Inflammatory macrophage treated with lipopolysaccharide for 4 hours (primary cell): ENCODE data around the gene CDC42BPG.
A peak's percentile ranks its signal among the peaks of the same experiment; 100 is the strongest.

Source experiments
- DNase-seq: peaks from one replicate; pipeline ENCODE4 v3.0.0-alpha.2; 2020

CDC42BPG gene

GRCh38 chr11:64844330-64845128 is at the start of gene CDC42BPG:
Gene CDC42BPG, minus strand, starts transcription at chr11:64844653. Its CDS starts 84 bp downstream, at chr11:64844569.
- DNase-seq, result peak; percentile 76

GRCh38 chr11:64893194-64894069 is 49.0 kb upstream of the CDC42BPG start:
- no peak for DNase-seq

- no peak for DNase-seq
Observed at GRCh38 chr11:64892838-64893193, 48.4 kb upstream of the CDC42BPG start.

- no peak for DNase-seq
Observed at GRCh38 chr11:64892411-64892831, 48.0 kb upstream of the CDC42BPG start.

- DNase-seq, result no peak
Observed at GRCh38 chr11:64891880-64892279, 47.4 kb upstream of the CDC42BPG start.

GRCh38 chr11:64891215-64891848 is 46.9 kb upstream of the CDC42BPG start:
- no peak for DNase-seq

GRCh38 chr11:64890522-64890939 is 46.1 kb upstream of the CDC42BPG start:
- DNase-seq, result no peak

GRCh38 chr11:64888729-64889511 is 44.5 kb upstream of the CDC42BPG start:
- no peak for DNase-seq

- no peak for DNase-seq
Observed at GRCh38 chr11:64888406-64888728, 43.9 kb upstream of the CDC42BPG start.

- DNase-seq, result peak; percentile 75
Observed at GRCh38 chr11:64887757-64888405, 43.4 kb upstream of the CDC42BPG start.

GRCh38 chr11:64887234-64887756 is 42.8 kb upstream of the CDC42BPG start:
- no peak for DNase-seq

GRCh38 chr11:64885367-64886286 is 41.2 kb upstream of the CDC42BPG start:
- DNase-seq, result peak; percentile 97

- DNase-seq, result no peak
Observed at GRCh38 chr11:64884019-64884418, 39.6 kb upstream of the CDC42BPG start.

GRCh38 chr11:64883575-64883974 is 39.1 kb upstream of the CDC42BPG start:
- DNase-seq, result no peak

GRCh38 chr11:64882243-64882642 is 37.8 kb upstream of the CDC42BPG start:
- DNase-seq, result no peak

- DNase-seq, result no peak
Observed at GRCh38 chr11:64881476-64881875, 37.0 kb upstream of the CDC42BPG start.

- DNase-seq, result peak; percentile 88
Observed at GRCh38 chr11:64880240-64881001, 36.0 kb upstream of the CDC42BPG start.

GRCh38 chr11:64879244-64879900 is 34.9 kb upstream of the CDC42BPG start:
- DNase-seq, result peak; percentile 98

GRCh38 chr11:64878494-64879243 is 34.2 kb upstream of the CDC42BPG start, which contains the start of gene EHD1:
Gene EHD1, minus strand, starts transcription at chr11:64878621. Its CDS starts 157 bp downstream, at chr11:64878464.
- peak; percentile 99 for DNase-seq
